Nephron (organoid): ENCODE measurements around the gene PAX8.

Source experiments
- H3K27ac Mint-ChIP-seq, 3 experiments: 2 replicates each; pipeline ENCODE4 v1.8.0; 2020; ENCODE audit warnings: mixed read lengths in 3 of 3, mild to moderate bottlenecking in 2 of 3, moderate library complexity in 1 of 3
- H3K27me3 Mint-ChIP-seq: 2 replicates; pipeline ENCODE4 v1.8.0; 2021; ENCODE audit warnings: low read depth, mild to moderate bottlenecking, moderate library complexity, mixed read lengths
- H3K36me3 Mint-ChIP-seq: 2 replicates; pipeline ENCODE4 v1.8.0; 2020; ENCODE audit warnings: low read depth, mixed read lengths
- H3K4me1 Mint-ChIP-seq: 2 replicates; pipeline ENCODE4 v1.8.0; 2020; ENCODE audit warnings: mixed read lengths
- H3K4me3 Mint-ChIP-seq, 3 experiments: 2 replicates each; pipeline ENCODE4 v1.8.0; 2020; ENCODE audit warnings: mild to moderate bottlenecking in 3 of 3, mixed read lengths in 3 of 3, moderate library complexity in 2 of 3
- H3K9me3 Mint-ChIP-seq: 2 replicates; pipeline ENCODE4 v1.8.0; 2020; ENCODE audit warnings: mixed read lengths
- CTCF ChIP-seq, 3 experiments: fragments of 200-600 bp; sonication (generic); IDR thresholded peaks; one replicate each; pipeline ENCODE4 v1.5.0; 2021; ENCODE audit warnings: antibody characterized with exemption in 3 of 3; ENCODE audit not compliant: unreplicated experiment in 3 of 3

The PAX8 gene

DNA sequence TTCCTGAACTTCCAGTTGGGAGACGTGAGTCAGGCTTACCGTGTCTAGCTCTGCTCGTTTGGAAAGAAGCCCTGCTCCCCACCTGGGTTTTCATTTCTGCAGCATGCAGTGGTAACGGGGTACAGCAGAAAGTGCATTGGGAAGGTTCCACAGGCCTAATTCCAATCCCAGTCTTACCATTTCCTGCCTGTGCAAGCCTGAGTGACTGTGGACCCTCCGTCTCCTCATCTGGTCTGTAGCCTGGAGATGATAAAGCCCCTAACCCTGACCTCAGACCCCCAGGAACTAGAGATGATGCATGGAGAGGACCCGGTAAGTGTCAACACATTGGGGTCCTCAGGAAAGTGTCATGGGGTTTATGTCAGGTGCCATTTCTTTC is 110.8 kb downstream of the PAX8 start:
- Mint-ChIP-seq H3K9me3 (no peaks in the 10 kb centered on the region), H3K4me1 (no peaks in the 10 kb centered on the region), H3K27me3 (peaks cover 14% of the 10 kb centered on the region), H3K36me3 (no peaks in the 10 kb centered on the region), H3K27ac (no peak overlapping the region), H3K4me3 (no peak overlapping the region)
- no peak for TF ChIP-seq CTCF (IDR thresholded peaks at IDR 0.05; ENCODE audit: unreplicated experiment in 3 of 3)

GRCh38 chr2:113167115-113167932 is 111.4 kb downstream of the PAX8 start:
- H3K9me3 Mint-ChIP-seq = no peaks in the 10 kb centered on the region
- H3K4me3 Mint-ChIP-seq = no peak overlapping the region
- no peak for TF ChIP-seq CTCF (IDR thresholded peaks at IDR 0.05; ENCODE audit: unreplicated experiment in 3 of 3)
- H3K27me3 Mint-ChIP-seq = peaks cover 14% of the 10 kb centered on the region
- no peak overlapping the region for H3K27ac Mint-ChIP-seq
- no peaks in the 10 kb centered on the region for H3K4me1 Mint-ChIP-seq
- H3K36me3 Mint-ChIP-seq = no peaks in the 10 kb centered on the region

- H3K36me3 Mint-ChIP-seq = no peaks in the 10 kb centered on the region
- no peak overlapping the region for H3K4me3 Mint-ChIP-seq
- H3K27me3 Mint-ChIP-seq = peaks cover 14% of the 10 kb centered on the region
- H3K9me3 Mint-ChIP-seq = no peaks in the 10 kb centered on the region
- TF ChIP-seq CTCF (IDR thresholded peaks at IDR 0.05; ENCODE audit: unreplicated experiment in 3 of 3) = no peak
- H3K4me1 Mint-ChIP-seq = no peaks in the 10 kb centered on the region
- no peak overlapping the region for H3K27ac Mint-ChIP-seq
These were observed 112.5 kb downstream of the PAX8 start for GRCh38 chr2:113166187-113166645.
